K562 (cell line): ENCODE measurements around the gene IL6R. TPM values are rescaled to one million over a fixed set of nuclear protein-coding genes. Genes with fewer than 3 reads are reported as not detected.
A peak's percentile ranks its signal among the peaks of the same experiment; 100 is the strongest.

Experiments used
- EHMT2 ChIP-seq: fragments of 450-650 bp; IDR thresholded peaks from 2 replicates; pipeline ENCODE4 v1.6.1; 2018; ENCODE audit warnings: antibody characterized with exemption
- HES1 ChIP-seq: fragments of 450-650 bp; IDR thresholded peaks from 2 replicates; pipeline ENCODE4 v1.6.1; 2016; ENCODE audit warnings: low read depth, mild to moderate bottlenecking, moderate library complexity
- ID3 ChIP-seq, 2 experiments: fragments of 250-450 bp in 1 of 2; fragments of 450-650 bp in 1 of 2; sonication (Bioruptor Pico) in 1 of 2; IDR thresholded peaks; 2 replicates each; pipeline versions ENCODE4 v1.6.1 to v1.8.0; 2016 to 2021; ENCODE audit warnings: mild to moderate bottlenecking in 2 of 2, moderate library complexity in 2 of 2, missing compliant biosample characterization in 1 of 2, missing genetic modification characterization in 1 of 2
- MAFG ChIP-seq: fragments of 450-650 bp; conservative IDR thresholded peaks from 2 replicates; pipeline ENCODE4 v1.6.1; 2016; ENCODE audit warnings: missing genetic modification characterization, missing compliant biosample characterization
- MGA ChIP-seq: fragments of 450-650 bp; IDR thresholded peaks from 2 replicates; pipeline ENCODE4 v1.6.1; 2016; ENCODE audit warnings: mild to moderate bottlenecking, moderate library complexity
- MYBL2 ChIP-seq, 2 experiments: fragments of 450-650 bp in 1 of 2; sonication (generic) in 1 of 2; formaldehyde crosslinking in 1 of 2; IDR thresholded peaks; 2 replicates each; pipeline versions ENCODE4 v1.6.1 to v1.8.1; 2017 to 2022; ENCODE audit warnings: borderline replicate concordance in 1 of 2, inconsistent platforms in 1 of 2, low read depth in 1 of 2, mild to moderate bottlenecking in 1 of 2, missing genetic modification reagents in 1 of 2, moderate library complexity in 1 of 2
- OTX1 ChIP-seq: fragments of 450-650 bp; formaldehyde crosslinking; IDR thresholded peaks from 2 replicates; pipeline ENCODE4 v1.4.0; 2022; ENCODE audit warnings: mild to moderate bottlenecking
- TEAD1 ChIP-seq, 2 experiments: fragments of 450-650 bp in 1 of 2; sonication (generic) in 1 of 2; formaldehyde crosslinking; IDR thresholded peaks; 2 replicates each; pipeline versions ENCODE4 v1.4.0 to v1.8.0; 2020 to 2022; ENCODE audit warnings: mild to moderate bottlenecking in 2 of 2, missing genetic modification reagents in 1 of 2
- ZNF165 ChIP-seq: fragments of 250-450 bp; sonication (Bioruptor Pico); IDR thresholded peaks from 2 replicates; pipeline ENCODE4 v1.4.0; 2020; ENCODE audit warnings: borderline replicate concordance
- ZNF639 ChIP-seq, 2 experiments: fragments of 200-800 bp in 1 of 2; sonication (Bioruptor generic) in 1 of 2; sonication (generic) in 1 of 2; formaldehyde crosslinking in 1 of 2; IDR thresholded peaks in 1 of 2; conservative IDR thresholded peaks in 1 of 2; 2 replicates each; pipeline versions ENCODE4 v1.5.0 to v1.6.1; 2016 to 2020; ENCODE audit warnings: missing compliant biosample characterization in 1 of 2, missing genetic modification characterization in 1 of 2, missing genetic modification reagents in 1 of 2
- polyA plus RNA-seq, 8 experiments: library from polyadenylated mRNA; depleted of rRNA in 4 of 8; stranded (reverse) in 5 of 8; unstranded in 3 of 8; fragments of >200 nt; fragmentation: Nextera tagmentation in 2 of 8; fragmentation: Illumina TruSeq in 1 of 8; extraction: Ambion mirVana in 2 of 8; extraction: Trizol in 1 of 8; gene quantifications; 2 replicates each; pipeline versions ENCODE4 v1.2.1 to v1.2.3, GENCODE V29; 2011 to 2014; ENCODE audit warnings: inconsistent platforms in 1 of 8, missing spikeins in 1 of 8
- total RNA-seq, 7 experiments: library from RNA; depleted of rRNA in 6 of 7; stranded (reverse); fragments of >200 nt in 6 of 7; fragmentation: Illumina TruSeq in 2 of 7; extraction: Trizol in 2 of 7; gene quantifications; 2 replicates each; pipeline versions ENCODE4 v1.2.1 to v1.2.3, GENCODE V29; 2011 to 2021; ENCODE audit warnings: low replicate concordance in 1 of 7

The IL6R gene
- total and polyA plus RNA-seq, 9 of the 15 experiments (the other 6 are each of a cell fraction or from before 2014, with no cell fraction given), result 0.05 to 1.1 (median 0.11) TPM; not detected in 2

- TF ChIP-seq MGA, result peak; percentile 62
- no peak for TF ChIP-seq EHMT2
- TF ChIP-seq MYBL2 (IDR thresholded peaks at IDR 0.05; ENCODE audit: low read depth), result no peak
- TF ChIP-seq MYBL2 (CRISPR knock-in tag; IDR thresholded peaks at IDR 0.05; ENCODE audit: borderline replicate concordance), result no peak
- TF ChIP-seq OTX1, result no peak
- TF ChIP-seq ZNF165 (CRISPR knock-in tag), result no peak
- no peak for TF ChIP-seq HES1
- no peak for TF ChIP-seq ID3 (CRISPR knock-in tag; IDR thresholded peaks at IDR 0.05)
- no peak for TF ChIP-seq ID3 (tag; IDR thresholded peaks at IDR 0.05)
- no peak; a peak in 1 of 4 replicates for TF ChIP-seq ZNF639 (CRISPR knock-in tag; conservative IDR thresholded peaks at IDR 0.05 in 1 of 2, IDR thresholded peaks at IDR 0.05 in 1 of 2)
- no peak for TF ChIP-seq TEAD1 (CRISPR knock-in tag; IDR thresholded peaks at IDR 0.05)
- no peak for TF ChIP-seq MAFG (tag)
Observed at GRCh38 chr1:154386643-154387352, 18.3 kb upstream of the IL6R start (continued).
